Peyer's patch (tissue), 4 donors: Measurements from ENCODE around the gene GCFC2. TPM values are rescaled to one million over a fixed set of nuclear protein-coding genes. Genes with fewer than 3 reads are reported as not detected.

Experiments
- DNase-seq, 3 donors: peaks; one replicate each; pipeline ENCODE4 v3.0.0-alpha.2; 2017 to 2019
- H3K27ac ChIP-seq, 4 donors: fragments of 200-600 bp; sonication (generic); one replicate each; pipeline ENCODE4 v1.5.1; 2016 to 2019
- H3K27me3 ChIP-seq, 2 donors: fragments of 200-600 bp; sonication (generic); one replicate each; pipeline ENCODE4 v1.5.1; 2019
- H3K36me3 ChIP-seq, 3 donors: fragments of 200-600 bp; sonication (generic); one replicate each; pipeline ENCODE4 v1.5.1; 2016 to 2019
- H3K4me1 ChIP-seq, 4 donors: fragments of 200-600 bp; sonication (generic); one replicate each; pipeline ENCODE4 v1.5.1; 2016 to 2019
- H3K4me3 ChIP-seq, 4 donors: fragments of 200-600 bp; sonication (generic); 1 replicate in 3 of 4; 2 replicates in 1 of 4; pipeline ENCODE4 v1.5.1; 2016 to 2019; ENCODE audit warnings: mild to moderate bottlenecking in 1 of 4
- H3K9me3 ChIP-seq, 4 donors: fragments of 200-600 bp; sonication (generic); one replicate each; pipeline ENCODE4 v1.5.1; 2016 to 2019; ENCODE audit warnings: mild to moderate bottlenecking in 1 of 4
- CTCF ChIP-seq, 6 experiments: fragments of 450-650 bp in 4 of 6; fragments of 200-600 bp in 2 of 6; sonication (generic) in 1 of 6; IDR thresholded peaks; one replicate each; pipeline ENCODE4 v1.5.1; 2017 to 2019; ENCODE audit warnings: antibody characterized with exemption in 6 of 6, mild to moderate bottlenecking in 3 of 6, moderate library complexity in 1 of 6
- POLR2A ChIP-seq, 2 donors: fragments of 450-650 bp; IDR thresholded peaks; one replicate each; pipeline ENCODE4 v1.5.1; 2017; ENCODE audit warnings: antibody characterized with exemption in 2 of 2, mild to moderate bottlenecking in 2 of 2, moderate library complexity in 2 of 2
- total RNA-seq, 4 donors: library from RNA; depleted of rRNA; stranded (reverse); fragments of >200 nt; gene quantifications; one replicate each; pipeline ENCODE4 v1.1.0, GENCODE V29; 2016

Gene GCFC2
- total RNA-seq, 4 donors from 2014 or later: 20.8 to 33.5 (median 26.1) TPM

GRCh38 chr2:75632091-75632701, 78.5 kb downstream of the GCFC2 start:
- Histone ChIP-seq H3K27ac (no peak overlapping the region), H3K36me3 (no peaks in the 10 kb centered on the region), H3K27me3 (no peaks in the 10 kb centered on the region), H3K4me1 (no peaks in the 10 kb centered on the region), H3K9me3 (no peaks in the 10 kb centered on the region), H3K4me3 (no peak overlapping the region)
- TF ChIP-seq POLR2A (IDR thresholded peaks at IDR 0.05) (no peak), CTCF (IDR thresholded peaks at IDR 0.05) (no peak)
- DNase-seq: no peak

GRCh38 chr2:75627902-75628504, 82.7 kb downstream of the GCFC2 start:
- Histone ChIP-seq H3K4me1 (no peaks in the 10 kb centered on the region), H3K36me3 (no peaks in the 10 kb centered on the region), H3K27me3 (no peaks in the 10 kb centered on the region), H3K27ac (no peak overlapping the region), H3K9me3 (no peaks in the 10 kb centered on the region), H3K4me3 (no peak overlapping the region)
- DNase-seq: peak; percentile 50 to 85 (median 77)
- TF ChIP-seq CTCF (IDR thresholded peaks at IDR 0.05) (peak; percentile 15 to 80 (median 70)), POLR2A (IDR thresholded peaks at IDR 0.05) (no peak)

- Histone ChIP-seq H3K27me3 (no peaks in the 10 kb centered on the region), H3K4me3 (no peak overlapping the region), H3K36me3 (no peaks in the 10 kb centered on the region), H3K27ac (no peak overlapping the region), H3K4me1 (no peaks in the 10 kb centered on the region), H3K9me3 (no peaks in the 10 kb centered on the region)
- no peak for DNase-seq
- no peak for TF ChIP-seq CTCF (IDR thresholded peaks at IDR 0.05)
- no peak for TF ChIP-seq POLR2A (IDR thresholded peaks at IDR 0.05)
Observed at GRCh38 chr2:75622929-75623328, 87.8 kb downstream of the GCFC2 start.

- no peaks in the 10 kb centered on the region for H3K9me3 ChIP-seq
- no peak for DNase-seq
- no peak for TF ChIP-seq POLR2A (IDR thresholded peaks at IDR 0.05)
- no peak for TF ChIP-seq CTCF (IDR thresholded peaks at IDR 0.05)
- H3K27me3 ChIP-seq: no peaks in the 10 kb centered on the region
- H3K4me1 ChIP-seq: no peaks in the 10 kb centered on the region
- H3K27ac ChIP-seq: no peak overlapping the region
- H3K4me3 ChIP-seq: no peak overlapping the region
- no peaks in the 10 kb centered on the region for H3K36me3 ChIP-seq
Observed at GRCh38 chr2:75622500-75622899, 88.2 kb downstream of the GCFC2 start.

- Histone ChIP-seq H3K4me1 (no peaks in the 10 kb centered on the region), H3K9me3 (no peaks in the 10 kb centered on the region), H3K36me3 (no peaks in the 10 kb centered on the region), H3K4me3 (no peak overlapping the region), H3K27me3 (no peaks in the 10 kb centered on the region), H3K27ac (no peak overlapping the region)
- no peak for DNase-seq
- TF ChIP-seq CTCF (IDR thresholded peaks at IDR 0.05) (no peak), POLR2A (IDR thresholded peaks at IDR 0.05) (no peak)
Observed at GRCh38 chr2:75621228-75621627, 89.5 kb downstream of the GCFC2 start.
